IPS DF 6.9 (cell line): ENCODE measurements around the gene LUC7L3.
"Not testable (repeated sequence)": the region's sequence is repeated elsewhere in the genome, so short reads cannot be mapped to it uniquely, and the experiment has no call there.

Experiments used
- DNase-seq: peaks from one replicate; pipeline ENCODE4 v3.0.0-alpha.2; 2013; ENCODE audit warnings: low read depth, low spot score
- H3K27ac ChIP-seq: one replicate; pipeline ENCODE4 v1.5.1; 2013; ENCODE audit warnings: low read length, control low read depth
- H3K27me3 ChIP-seq: 2 replicates; pipeline ENCODE4 v1.6.1; 2013; ENCODE audit warnings: mild to moderate bottlenecking, low read length; ENCODE audit not compliant: control insufficient read depth, insufficient read depth
- H3K36me3 ChIP-seq: 2 replicates; pipeline ENCODE4 v1.6.1; 2013; ENCODE audit warnings: low read length; ENCODE audit not compliant: control insufficient read depth, insufficient read depth
- H3K4me1 ChIP-seq: 2 replicates; pipeline ENCODE4 v1.6.1; 2013; ENCODE audit warnings: low read length; ENCODE audit not compliant: control insufficient read depth, insufficient read depth
- H3K4me3 ChIP-seq: 2 replicates; pipeline ENCODE4 v1.5.1; 2013; ENCODE audit warnings: mild to moderate bottlenecking, low read length
- H3K9me3 ChIP-seq: 2 replicates; pipeline ENCODE4 v1.6.1; 2013; ENCODE audit warnings: low read length, inconsistent platforms; ENCODE audit not compliant: control insufficient read depth, insufficient read depth
- WGBS: extraction: QIAGEN DNeasy Blood & Tissue Kit; methylation state at CpG from one replicate; pipeline ENCODE4 v1.1.7; 2013; ENCODE audit warnings: mixed read lengths, missing lambda C conversion rate; ENCODE audit not compliant: insufficient read length, insufficient coverage; 5-methylcytosine and 5-hydroxymethylcytosine counted together

The LUC7L3 gene

DNA sequence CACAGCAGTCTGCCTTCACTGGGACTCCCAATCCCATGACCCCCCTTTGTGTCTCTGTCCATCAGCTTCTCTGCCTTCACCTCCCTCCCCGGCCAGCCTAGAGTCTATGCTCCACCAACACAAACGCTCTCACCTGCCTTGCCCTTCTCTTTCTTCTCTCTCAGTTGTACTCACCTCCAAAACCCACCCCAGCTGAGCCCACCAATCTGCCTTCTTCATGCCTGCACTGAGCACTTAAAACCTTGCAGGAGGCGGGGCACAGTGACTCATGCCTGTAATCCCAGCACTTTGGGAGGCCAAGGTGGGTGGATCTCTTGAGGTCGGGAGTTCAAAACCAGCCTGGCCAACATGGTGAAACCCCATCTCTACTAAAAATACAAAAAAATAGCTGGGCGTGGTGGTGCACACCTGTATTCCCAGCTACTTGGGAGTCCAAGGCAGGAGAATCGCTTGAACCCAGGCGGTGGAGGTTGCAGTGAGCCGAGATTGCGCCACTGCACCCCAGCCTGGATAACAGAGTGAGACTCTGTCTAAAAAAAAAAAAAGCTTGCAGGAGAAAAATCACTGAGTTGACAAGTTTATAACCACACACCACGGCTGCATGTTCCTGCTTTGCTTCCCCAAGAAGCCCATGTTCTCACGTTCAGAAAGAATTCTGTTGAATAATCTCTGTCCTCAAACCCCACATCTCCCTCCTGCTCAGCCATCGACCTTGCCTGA, 38.7 kb upstream of the LUC7L3 start:
- H3K27ac ChIP-seq, H3K27me3 ChIP-seq, H3K4me3 ChIP-seq, H3K4me1 ChIP-seq, DNase-seq, H3K9me3 ChIP-seq, H3K36me3 ChIP-seq: not testable (repeated sequence)
- no CpG with 5 or more reads among the region's 12 CpGs for WGBS

DNA sequence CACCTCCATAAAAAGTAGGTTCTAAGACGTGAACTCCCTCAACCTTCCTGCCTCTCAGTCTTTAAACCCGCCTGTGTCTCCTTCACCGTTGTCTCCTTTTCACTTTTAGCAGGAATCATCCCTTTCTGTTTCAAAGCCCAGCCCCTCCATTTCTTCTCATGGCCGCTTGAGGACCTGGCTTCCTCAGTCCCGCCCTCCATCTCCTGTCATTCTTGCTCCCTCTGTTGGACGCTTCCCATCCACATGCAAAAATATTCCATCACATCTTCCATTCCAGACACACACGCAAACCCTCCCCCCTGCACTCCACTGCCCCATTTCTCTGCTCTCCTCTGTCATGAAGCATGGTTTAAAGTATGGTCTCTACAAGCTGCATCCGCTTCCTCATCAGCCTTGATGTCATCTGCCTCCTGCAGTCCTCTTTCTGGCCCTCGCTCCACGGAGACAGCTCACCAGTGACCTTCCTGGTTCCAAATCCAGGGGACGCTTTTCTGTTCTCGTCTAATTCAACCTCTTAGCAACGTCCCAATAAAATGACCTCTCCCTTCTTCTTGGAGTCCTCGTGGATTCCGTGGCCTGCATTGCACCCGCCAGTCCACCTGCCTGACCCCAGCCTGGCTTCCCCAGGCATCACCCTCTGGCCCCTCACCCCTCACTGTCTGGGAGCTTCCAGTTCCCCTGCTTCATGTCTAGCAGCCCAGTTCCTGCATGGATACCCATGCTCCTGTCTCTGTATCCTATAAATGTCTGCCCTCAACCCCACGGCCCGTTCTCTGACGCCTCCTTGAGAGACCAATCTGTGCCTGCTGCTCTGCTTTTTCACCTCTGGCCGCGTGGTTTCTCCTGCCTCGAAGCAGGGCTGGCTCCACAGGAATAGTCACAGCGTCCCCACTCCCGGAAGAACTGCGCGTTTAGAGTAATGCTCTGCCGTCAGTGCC, 37.9 kb upstream of the LUC7L3 start:
- no peaks in the 10 kb centered on the region for H3K9me3 ChIP-seq
- no CpG with 5 or more reads among the region's 27 CpGs for WGBS
- DNase-seq: no peak
- H3K27me3 ChIP-seq: no peaks in the 10 kb centered on the region
- H3K36me3 ChIP-seq: no peaks in the 10 kb centered on the region
- no peak overlapping the region for H3K27ac ChIP-seq
- peaks cover 3% of the 10 kb centered on the region; the same call in 1 of the 2 replicates for H3K4me1 ChIP-seq
- no peak overlapping the region for H3K4me3 ChIP-seq

DNA sequence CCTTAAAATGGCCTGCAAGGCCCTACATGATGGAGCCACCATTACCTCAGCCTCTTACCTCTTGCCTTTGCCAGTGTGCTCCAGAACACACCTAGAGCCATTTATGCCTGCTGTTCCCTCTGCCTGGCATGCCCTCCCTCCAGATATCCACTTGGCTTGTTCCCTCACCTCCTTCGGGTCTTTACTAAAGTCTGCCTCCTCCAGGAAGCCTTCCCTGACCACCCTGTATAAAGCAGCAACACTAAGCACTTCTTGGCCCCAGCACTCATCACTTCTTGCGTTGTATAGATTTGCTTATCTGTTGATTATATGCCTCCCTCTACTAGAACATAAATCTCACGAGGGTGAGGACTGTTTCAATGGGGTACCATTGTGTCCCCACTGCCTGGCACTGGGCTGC, 37.0 kb upstream of the LUC7L3 start:
- Histone ChIP-seq H3K36me3 (no peaks in the 10 kb centered on the region), H3K4me1 (peaks cover 4% of the 10 kb centered on the region; the same call in 1 of the 2 replicates), H3K27ac (no peak overlapping the region), H3K4me3 (no peak overlapping the region), H3K27me3 (no peaks in the 10 kb centered on the region), H3K9me3 (no peaks in the 10 kb centered on the region)
- no CpG with 5 or more reads among the region's 3 CpGs for WGBS
- no peak for DNase-seq

- no peaks in the 10 kb centered on the region for H3K27me3 ChIP-seq
- no peaks in the 10 kb centered on the region for H3K9me3 ChIP-seq
- no peaks in the 10 kb centered on the region for H3K36me3 ChIP-seq
- no peak for DNase-seq
- H3K27ac ChIP-seq: no peak overlapping the region
- no CpG with 5 or more reads among the region's 3 CpGs for WGBS
- no peak overlapping the region for H3K4me3 ChIP-seq
- peaks cover 4% of the 10 kb centered on the region; the same call in 1 of the 2 replicates for H3K4me1 ChIP-seq
Measured at GRCh38 chr17:50682938-50683337, 36.5 kb upstream of the LUC7L3 start.

GRCh38 chr17:50683434-50684287, 35.7 kb upstream of the LUC7L3 start:
- no peaks in the 10 kb centered on the region for H3K27me3 ChIP-seq
- no peak for DNase-seq
- H3K4me3 ChIP-seq: no peak overlapping the region
- H3K4me1 ChIP-seq: peaks cover 4% of the 10 kb centered on the region; the same call in 1 of the 2 replicates
- no CpG with 5 or more reads among the region's 28 CpGs for WGBS
- no peaks in the 10 kb centered on the region for H3K9me3 ChIP-seq
- H3K27ac ChIP-seq: no peak overlapping the region
- no peaks in the 10 kb centered on the region for H3K36me3 ChIP-seq

DNA sequence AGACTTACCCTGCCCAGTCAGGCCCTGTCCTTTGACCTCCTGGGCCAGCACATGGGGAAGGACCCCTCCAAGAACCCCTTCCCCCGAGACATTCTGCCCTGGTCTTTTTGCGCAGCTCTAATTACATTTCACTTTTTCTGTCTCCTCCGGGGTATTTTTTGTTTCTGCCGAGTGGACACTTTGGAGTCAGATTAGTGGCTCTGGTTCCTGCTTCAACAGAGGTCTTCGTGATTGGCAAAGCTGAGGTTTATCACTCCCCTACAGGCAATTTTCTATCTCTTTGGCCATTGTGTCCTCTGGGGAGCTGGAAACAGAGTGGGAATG, 35.2 kb upstream of the LUC7L3 start:
- Histone ChIP-seq H3K4me1 (peaks cover 4% of the 10 kb centered on the region; the same call in 1 of the 2 replicates), H3K27ac (no peak overlapping the region), H3K27me3 (no peaks in the 10 kb centered on the region), H3K36me3 (no peaks in the 10 kb centered on the region), H3K9me3 (no peaks in the 10 kb centered on the region), H3K4me3 (no peak overlapping the region)
- WGBS: no CpG with 5 or more reads among the region's 5 CpGs
- DNase-seq: no peak

- no CpG with 5 or more reads among the region's 15 CpGs for WGBS
- Histone ChIP-seq H3K27ac (no peak overlapping the region), H3K4me1 (peaks cover 4% of the 10 kb centered on the region; the same call in 1 of the 2 replicates), H3K36me3 (no peaks in the 10 kb centered on the region), H3K4me3 (no peak overlapping the region), H3K9me3 (no peaks in the 10 kb centered on the region), H3K27me3 (no peaks in the 10 kb centered on the region)
- DNase-seq: no peak
Measured at GRCh38 chr17:50684612-50685333, 34.6 kb upstream of the LUC7L3 start.

- no peaks in the 10 kb centered on the region for H3K9me3 ChIP-seq
- H3K4me1 ChIP-seq: peaks cover 4% of the 10 kb centered on the region
- no peak overlapping the region for H3K4me3 ChIP-seq
- H3K27ac ChIP-seq: no peak overlapping the region
- no peaks in the 10 kb centered on the region for H3K27me3 ChIP-seq
- DNase-seq: no peak
- no peaks in the 10 kb centered on the region for H3K36me3 ChIP-seq
- WGBS: no CpG with 5 or more reads among the region's 1 CpG
Measured at GRCh38 chr17:50685334-50685665, 34.1 kb upstream of the LUC7L3 start.

DNA sequence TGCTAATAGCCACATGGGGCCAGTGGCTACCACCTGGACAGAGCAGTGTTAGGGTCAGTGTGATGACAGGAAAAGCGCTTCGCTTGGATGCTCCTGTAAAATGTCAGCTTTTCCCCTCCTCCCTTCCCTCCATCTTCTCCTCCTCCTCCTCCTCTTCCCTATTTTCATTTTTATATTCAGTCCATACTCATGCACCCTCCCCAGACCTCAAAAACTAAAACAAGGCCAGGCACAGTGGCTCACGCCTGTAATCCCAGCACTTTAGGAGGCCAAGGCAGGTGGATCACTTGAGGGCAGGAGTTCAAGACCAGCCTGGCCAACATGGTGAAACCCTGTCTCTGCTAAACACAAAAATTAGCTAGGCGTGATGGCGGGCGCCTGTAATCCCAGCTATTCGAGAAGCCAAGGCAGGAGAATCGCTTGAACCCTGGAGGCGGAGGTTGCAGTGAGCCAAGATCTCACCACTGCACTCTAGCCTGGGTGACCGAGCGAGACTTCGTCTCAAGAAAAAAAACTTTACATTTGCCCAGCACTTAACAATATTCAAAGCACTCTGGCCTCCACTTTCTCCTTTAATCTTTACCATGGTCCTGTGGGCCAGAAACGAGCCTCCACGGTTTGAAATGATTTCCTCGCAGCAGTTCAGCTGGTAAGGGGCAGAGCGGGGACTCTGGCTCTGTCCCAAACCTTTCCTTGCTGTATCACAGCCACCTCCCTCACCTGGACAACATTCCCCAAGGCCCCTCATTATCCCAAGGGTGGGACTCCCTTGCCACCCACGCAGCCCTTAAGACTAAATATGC, 33.5 kb upstream of the LUC7L3 start:
- Histone ChIP-seq H3K36me3 (no peaks in the 10 kb centered on the region), H3K4me3 (no peak overlapping the region), H3K27ac (no peak overlapping the region), H3K4me1 (peaks cover 6% of the 10 kb centered on the region), H3K9me3 (no peaks in the 10 kb centered on the region), H3K27me3 (no peaks in the 10 kb centered on the region)
- no CpG with 5 or more reads among the region's 17 CpGs for WGBS
- no peak for DNase-seq
